HepG2 (cell line): ENCODE data around the gene ARHGEF26. TPM values are rescaled to one million over a fixed set of nuclear protein-coding genes. Genes with fewer than 3 reads are reported as not detected.
A peak's percentile ranks its signal among the peaks of the same experiment; 100 is the strongest.

Source experiments
- AKAP8 ChIP-seq: sonication (generic); formaldehyde crosslinking; IDR thresholded peaks from 2 replicates; pipeline ENCODE4 v1.5.1; 2020; ENCODE audit warnings: mild to moderate bottlenecking, missing genetic modification reagents
- CEBPG ChIP-seq: IDR thresholded peaks from 2 replicates; pipeline ENCODE4 v1.6.1; 2016
- DNMT3B ChIP-seq: conservative IDR thresholded peaks from 2 replicates; pipeline ENCODE4 v1.6.1; 2016; ENCODE audit warnings: missing biosample characterization, control low read depth
- ELF4 ChIP-seq: sonication (generic); formaldehyde crosslinking; IDR thresholded peaks from 2 replicates; pipeline ENCODE4 v1.5.0; 2020; ENCODE audit warnings: missing genetic modification reagents, mild to moderate bottlenecking, moderate library complexity, borderline replicate concordance
- EP300 ChIP-seq, 3 experiments: sonication (generic) in 1 of 3; formaldehyde crosslinking in 1 of 3; IDR thresholded peaks; 2 replicates each; pipeline versions ENCODE4 v1.5.1 to v1.6.1; 2011 to 2020; ENCODE audit warnings: low read depth in 2 of 3, low read length in 2 of 3, borderline replicate concordance in 1 of 3, improper control_type of control experiment in 1 of 3, mild to moderate bottlenecking in 1 of 3, missing genetic modification reagents in 1 of 3, moderate library complexity in 1 of 3
- GABPA ChIP-seq, 2 experiments: IDR thresholded peaks; 2 replicates each; pipeline ENCODE4 v1.6.1; 2011 to 2016; ENCODE audit warnings: low read depth in 2 of 2, low read length in 1 of 2, missing biosample characterization in 1 of 2, missing genetic modification characterization in 1 of 2
- GPBP1L1 ChIP-seq: sonication (generic); formaldehyde crosslinking; IDR thresholded peaks from 2 replicates; pipeline ENCODE4 v1.5.0; 2020; ENCODE audit warnings: mild to moderate bottlenecking, missing genetic modification reagents
- HNF4G ChIP-seq, 2 experiments: sonication (generic) in 1 of 2; formaldehyde crosslinking in 1 of 2; IDR thresholded peaks; 2 replicates each; pipeline versions ENCODE4 v1.4.0 to v1.6.1; 2011 to 2020; ENCODE audit warnings: borderline replicate concordance in 2 of 2, low read depth in 2 of 2, mild to moderate bottlenecking in 2 of 2, low read length in 1 of 2, missing genetic modification reagents in 1 of 2, moderate library complexity in 1 of 2
- HNRNPH1 ChIP-seq: fragments of 200-400 bp; formaldehyde crosslinking; optimal IDR thresholded peaks from 2 replicates; pipeline ENCODE3; 2017; ENCODE audit warnings: mild to moderate bottlenecking, low read depth, low read length
- LBX2 ChIP-seq: sonication (generic); formaldehyde crosslinking; IDR thresholded peaks from 2 replicates; pipeline ENCODE4 v1.5.0; 2020; ENCODE audit warnings: missing genetic modification reagents, mild to moderate bottlenecking, borderline replicate concordance
- NFYC ChIP-seq: IDR thresholded peaks from 2 replicates; pipeline ENCODE4 v1.6.1; 2016; ENCODE audit warnings: missing genetic modification reagents, missing compliant biosample characterization
- PRPF4 ChIP-seq: fragments of 200-400 bp; formaldehyde crosslinking; IDR thresholded peaks from 2 replicates; pipeline ENCODE4 v1.6.1; 2016; ENCODE audit warnings: low read length, low read depth; ENCODE audit not compliant: poor library complexity, severe bottlenecking
- RELA ChIP-seq: sonication (generic); formaldehyde crosslinking; IDR thresholded peaks from 2 replicates; pipeline ENCODE4 v1.4.0; 2020; ENCODE audit warnings: missing genetic modification reagents
- SAP130 ChIP-seq: IDR thresholded peaks from 2 replicates; pipeline ENCODE4 v1.6.1; 2016; ENCODE audit warnings: low read depth
- SIX1 ChIP-seq: sonication (generic); formaldehyde crosslinking; IDR thresholded peaks from 2 replicates; pipeline ENCODE4 v1.4.0; 2020; ENCODE audit warnings: missing genetic modification reagents, borderline replicate concordance
- SMAD3 ChIP-seq: sonication (generic); formaldehyde crosslinking; IDR thresholded peaks from 2 replicates; pipeline ENCODE4 v1.4.0; 2020; ENCODE audit warnings: missing genetic modification reagents
- TRIM24 ChIP-seq: sonication (generic); formaldehyde crosslinking; IDR thresholded peaks from 2 replicates; pipeline ENCODE4 v1.8.0; 2022; ENCODE audit warnings: mild to moderate bottlenecking, missing genetic modification reagents
- WIZ ChIP-seq: sonication (generic); formaldehyde crosslinking; IDR thresholded peaks from 2 replicates; pipeline ENCODE4 v1.5.1; 2020; ENCODE audit warnings: mild to moderate bottlenecking, missing genetic modification reagents
- ZBTB49 ChIP-seq: sonication (generic); formaldehyde crosslinking; IDR thresholded peaks from 2 replicates; pipeline ENCODE4 v1.4.0; 2020; ENCODE audit warnings: missing genetic modification reagents, borderline replicate concordance
- ZFP36L2 ChIP-seq: sonication (generic); formaldehyde crosslinking; IDR thresholded peaks from 2 replicates; pipeline ENCODE4 v1.4.0; 2020; ENCODE audit warnings: missing genetic modification reagents
- ZMYM3 ChIP-seq: sonication (generic); formaldehyde crosslinking; IDR thresholded peaks from 2 replicates; pipeline ENCODE4 v1.5.1; 2020; ENCODE audit warnings: mild to moderate bottlenecking, missing genetic modification reagents
- ZNF430 ChIP-seq: sonication (generic); formaldehyde crosslinking; IDR thresholded peaks from 2 replicates; pipeline ENCODE4 v1.9.0; 2021; ENCODE audit warnings: mild to moderate bottlenecking, missing genetic modification reagents
- ZNF547 ChIP-seq: sonication (generic); formaldehyde crosslinking; IDR thresholded peaks from 2 replicates; pipeline ENCODE4 v1.5.1; 2020; ENCODE audit warnings: mild to moderate bottlenecking, missing genetic modification reagents
- ZNF549 ChIP-seq: sonication (generic); formaldehyde crosslinking; IDR thresholded peaks from 2 replicates; pipeline ENCODE4 v1.5.0; 2020; ENCODE audit warnings: missing genetic modification reagents
- ZNF644 ChIP-seq: IDR thresholded peaks from 2 replicates; pipeline ENCODE4 v1.6.1; 2016; ENCODE audit warnings: low read depth
- ZNF660 ChIP-seq: sonication (generic); formaldehyde crosslinking; IDR thresholded peaks from 2 replicates; pipeline ENCODE4 v1.5.1; 2020; ENCODE audit warnings: mild to moderate bottlenecking, low read depth, missing genetic modification reagents, borderline replicate concordance
- ZNF720 ChIP-seq: sonication (generic); formaldehyde crosslinking; IDR thresholded peaks from 2 replicates; pipeline ENCODE4 v1.4.0; 2020; ENCODE audit warnings: missing genetic modification reagents
- ZNF816 ChIP-seq: sonication (generic); formaldehyde crosslinking; IDR thresholded peaks from 2 replicates; pipeline ENCODE4 v1.8.0; 2022; ENCODE audit warnings: missing genetic modification reagents, mild to moderate bottlenecking, borderline replicate concordance
- ZNF891 ChIP-seq: sonication (generic); formaldehyde crosslinking; IDR thresholded peaks from 2 replicates; pipeline ENCODE4 v1.5.0; 2020; ENCODE audit warnings: mild to moderate bottlenecking, missing genetic modification reagents
- polyA plus RNA-seq, 8 experiments: library from polyadenylated mRNA; depleted of rRNA in 3 of 8; stranded (reverse) in 7 of 8; unstranded in 1 of 8; fragments of >200 nt; fragmentation: Illumina TruSeq in 4 of 8; extraction: Trizol in 4 of 8; gene quantifications; 2 replicates each; pipeline versions ENCODE4 v1.2.1 to v1.2.3, GENCODE V29; 2011 to 2016; ENCODE audit warnings: low read depth in 4 of 8, missing spikeins in 1 of 8, mixed read lengths in 1 of 8; ENCODE audit not compliant: insufficient read depth in 1 of 8
- total RNA-seq, 5 experiments: library from RNA; depleted of rRNA; stranded (reverse); fragments of >200 nt; fragmentation: Illumina TruSeq; extraction: Trizol; gene quantifications; 2 replicates each; pipeline ENCODE4 v1.2.3, GENCODE V29; 2016; ENCODE audit warnings: low read depth in 1 of 5

Gene ARHGEF26
- total and polyA plus RNA-seq, 2 of the 13 experiments (the other 11 are each of a cell fraction or from before 2014, with no cell fraction given), result 0.74 to 6.1 TPM

DNA sequence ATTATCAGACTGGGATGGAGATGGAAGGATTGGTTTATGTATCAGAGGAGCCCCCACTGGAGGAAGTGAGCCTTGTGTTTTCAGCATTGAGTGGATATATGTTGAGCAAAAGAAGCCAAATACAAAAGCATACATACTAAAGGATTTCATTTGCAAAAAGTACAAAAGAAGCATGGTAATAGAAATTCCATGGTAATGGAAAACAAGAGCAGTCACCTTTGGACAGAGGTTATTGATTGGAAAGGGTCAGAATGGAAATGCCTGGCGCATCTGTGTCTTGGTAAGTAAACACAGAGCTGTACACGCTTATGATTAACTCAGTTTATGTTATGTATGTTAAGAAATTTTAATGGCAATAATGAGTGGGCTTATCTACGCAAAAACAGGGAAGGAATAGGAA lies 130.4 kb downstream of the ARHGEF26 start (continued):
- no peak for TF ChIP-seq WIZ (CRISPR knock-in tag)
- TF ChIP-seq ZNF430, result no peak
- peak; percentile 32; the same call in 1 of the 2 replicates for TF ChIP-seq SIX1 (CRISPR knock-in tag)
- TF ChIP-seq ZFP36L2 (CRISPR knock-in tag), result no peak
- no peak for TF ChIP-seq ZNF549 (CRISPR knock-in tag)
- TF ChIP-seq HNRNPH1, result no peak
- TF ChIP-seq LBX2 (CRISPR knock-in tag), result no peak
- TF ChIP-seq ZNF816 (CRISPR knock-in tag), result no peak
- TF ChIP-seq ZNF547, result no peak
- TF ChIP-seq SAP130 (CRISPR knock-in tag), result peak; percentile 58
- TF ChIP-seq PRPF4, result no peak
- no peak for TF ChIP-seq SMAD3 (CRISPR knock-in tag)
- no peak for TF ChIP-seq ZNF720 (CRISPR knock-in tag)
- TF ChIP-seq EP300 (IDR thresholded peaks at IDR 0.05; ENCODE audit: low read depth in 2 of 2, low read length in 2 of 2), result peak in 1 of 2 experiments; percentile 79; a peak in 2 of 4 replicates
- TF ChIP-seq EP300 (CRISPR knock-in tag; IDR thresholded peaks at IDR 0.05; ENCODE audit: borderline replicate concordance), result no peak
- peak; percentile 93 for TF ChIP-seq HNF4G (IDR thresholded peaks at IDR 0.05; ENCODE audit: borderline replicate concordance, low read depth, low read length)
- TF ChIP-seq HNF4G (CRISPR knock-in tag; IDR thresholded peaks at IDR 0.05; ENCODE audit: borderline replicate concordance, low read depth), result peak; percentile 91
- TF ChIP-seq TRIM24, result no peak
- no peak for TF ChIP-seq ELF4 (CRISPR knock-in tag)
- TF ChIP-seq GABPA (IDR thresholded peaks at IDR 0.05; ENCODE audit: low read depth, low read length), result no peak
- TF ChIP-seq GABPA (CRISPR knock-in tag; IDR thresholded peaks at IDR 0.05; ENCODE audit: low read depth), result no peak
- no peak for TF ChIP-seq GPBP1L1 (CRISPR knock-in tag)
- TF ChIP-seq DNMT3B (CRISPR knock-in tag), result no peak
- TF ChIP-seq AKAP8, result no peak
- no peak for TF ChIP-seq NFYC
- TF ChIP-seq ZNF660 (CRISPR knock-in tag), result no peak
- TF ChIP-seq ZMYM3, result peak; percentile 41; the same call in 1 of the 2 replicates
- TF ChIP-seq RELA (CRISPR knock-in tag), result no peak
- no peak for TF ChIP-seq ZNF891 (CRISPR knock-in tag)
- TF ChIP-seq ZNF644, result peak; percentile 87
- TF ChIP-seq CEBPG, result no peak; the same call in 1 of the 2 replicates
- TF ChIP-seq ZBTB49, result no peak
